ENCODE results near the gene RNF217. TPM values are rescaled to one million over a fixed set of nuclear protein-coding genes. Genes with fewer than 3 reads are reported as not detected.
A peak's percentile ranks its signal among the peaks of the same experiment; 100 is the strongest.

RNF217 gene
- total and polyA plus RNA-seq, 10 donors = 0.89 to 17.1 (median 10.0) TPM

DNA sequence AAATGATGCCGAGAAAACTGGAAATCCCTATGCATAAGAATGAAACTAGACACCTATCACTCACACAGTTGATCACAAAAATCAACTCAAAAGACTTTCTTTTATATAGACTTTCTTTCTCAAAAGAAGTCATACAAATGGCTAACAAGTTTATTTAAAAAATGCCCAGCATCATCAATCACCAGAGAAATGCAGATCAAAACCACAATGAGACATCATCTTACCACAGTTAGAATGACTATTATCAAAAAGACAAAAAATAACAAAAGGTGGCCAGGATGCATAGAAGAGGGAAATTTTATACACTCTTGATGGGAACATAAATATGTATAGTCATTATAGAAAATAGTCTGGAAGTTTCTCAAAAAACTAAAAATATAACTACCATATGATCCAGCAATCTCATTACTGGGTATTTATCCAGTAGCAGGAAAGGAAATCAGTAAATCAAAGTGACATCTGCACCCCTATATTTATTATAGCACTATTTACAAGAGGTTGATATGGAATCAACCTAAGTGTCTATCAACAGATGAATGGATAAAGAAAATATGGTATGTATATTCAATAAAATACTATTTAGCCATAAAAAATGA is 3.4 kb upstream of the RNF217 start:
- peaks cover 0 to 21% (median 5%) of the 10 kb centered on the region in 7 donors for H3K27me3 ChIP-seq (replicated peaks in 1 of 7)
- H3K36me3 ChIP-seq = no peaks in the 10 kb centered on the region
- no peaks in the 10 kb centered on the region for H3K9me3 ChIP-seq
- H3K4me3 ChIP-seq = no peak overlapping the region
- TF ChIP-seq, protein P1, sequence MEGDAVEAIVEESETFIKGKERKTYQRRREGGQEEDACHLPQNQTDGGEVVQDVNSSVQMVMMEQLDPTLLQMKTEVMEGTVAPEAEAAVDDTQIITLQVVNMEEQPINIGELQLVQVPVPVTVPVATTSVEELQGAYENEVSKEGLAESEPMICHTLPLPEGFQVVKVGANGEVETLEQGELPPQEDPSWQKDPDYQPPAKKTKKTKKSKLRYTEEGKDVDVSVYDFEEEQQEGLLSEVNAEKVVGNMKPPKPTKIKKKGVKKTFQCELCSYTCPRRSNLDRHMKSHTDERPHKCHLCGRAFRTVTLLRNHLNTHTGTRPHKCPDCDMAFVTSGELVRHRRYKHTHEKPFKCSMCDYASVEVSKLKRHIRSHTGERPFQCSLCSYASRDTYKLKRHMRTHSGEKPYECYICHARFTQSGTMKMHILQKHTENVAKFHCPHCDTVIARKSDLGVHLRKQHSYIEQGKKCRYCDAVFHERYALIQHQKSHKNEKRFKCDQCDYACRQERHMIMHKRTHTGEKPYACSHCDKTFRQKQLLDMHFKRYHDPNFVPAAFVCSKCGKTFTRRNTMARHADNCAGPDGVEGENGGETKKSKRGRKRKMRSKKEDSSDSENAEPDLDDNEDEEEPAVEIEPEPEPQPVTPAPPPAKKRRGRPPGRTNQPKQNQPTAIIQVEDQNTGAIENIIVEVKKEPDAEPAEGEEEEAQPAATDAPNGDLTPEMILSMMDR (IDR thresholded peaks at IDR 0.05 in 8 of 11, conservative IDR thresholded peaks at IDR 0.05 in 3 of 11) = no peak
- TF ChIP-seq POLR2AphosphoS5 (IDR thresholded peaks at IDR 0.05) (no peak), POLR2A (IDR thresholded peaks at IDR 0.05) (no peak)
- no peak overlapping the region for H3K27ac ChIP-seq
- DNase-seq = no peak
- intact Hi-C loops (cut with DNase I; ENCODE audit: low total_unique reads) = no loop called here
- WGBS, 5 donors = 72 to 90% (median 80%) methylated on average over 1 of the region's 1 CpG
- peaks cover 0 to 29% (median 17%) of the 10 kb centered on the region in 6 donors for H3K4me1 ChIP-seq

DNA sequence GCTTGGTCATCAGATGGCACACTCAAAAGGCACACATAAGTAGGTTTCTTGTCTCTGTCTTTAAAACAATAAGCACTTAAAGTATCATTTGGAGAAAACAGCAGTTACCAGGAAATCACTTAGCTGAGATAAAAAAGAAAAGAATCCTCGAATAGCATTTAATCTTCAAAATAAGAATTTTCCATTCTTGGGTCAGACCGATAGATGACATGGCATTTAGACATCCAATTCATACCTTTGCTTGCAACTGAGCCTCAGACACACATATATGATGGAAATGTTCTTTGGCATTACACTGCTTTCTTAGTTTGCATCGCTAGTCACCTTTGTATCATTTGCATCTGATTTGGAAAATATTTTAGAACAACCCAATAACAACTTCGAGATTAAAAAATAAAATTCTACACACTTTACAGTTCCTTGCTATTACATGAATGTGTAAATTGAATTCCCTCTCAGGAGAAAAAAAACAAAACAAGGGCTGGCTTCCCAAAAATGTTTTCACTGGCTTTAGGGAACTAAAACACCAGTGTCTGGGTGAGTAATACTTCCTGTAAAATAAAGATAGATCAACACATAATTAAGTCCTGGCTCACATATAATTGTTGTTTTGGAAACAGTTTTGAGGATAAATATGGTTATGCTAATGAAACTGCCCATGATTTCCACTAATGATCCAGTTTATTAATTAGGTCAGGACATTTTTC is 1.3 kb upstream of the RNF217 start:
- peaks cover 0 to 49% (median 29%) of the 10 kb centered on the region in 6 donors for H3K4me1 ChIP-seq
- H3K27ac ChIP-seq = peak overlapping the region in 7 of 8 donors; percentile 82 to 91 (median 85)
- no peak for DNase-seq
- H3K36me3 ChIP-seq = no peaks in the 10 kb centered on the region
- no peaks in the 10 kb centered on the region for H3K9me3 ChIP-seq
- TF ChIP-seq POLR2A (IDR thresholded peaks at IDR 0.05) (no peak), POLR2AphosphoS5 (IDR thresholded peaks at IDR 0.05) (no peak)
- TF ChIP-seq, protein P1 (IDR thresholded peaks at IDR 0.05 in 8 of 11, conservative IDR thresholded peaks at IDR 0.05 in 3 of 11) = no peak
- H3K4me3 ChIP-seq = peak overlapping the region in 7 of 8 donors; percentile 49 to 83 (median 62)
- intact Hi-C loops (cut with DNase I; ENCODE audit: low total_unique reads) = no loop called here
- 65 to 76% (median 67%) methylated on average over 4 of the region's 4 CpGs for WGBS, 5 donors
- H3K27me3 ChIP-seq (replicated peaks in 1 of 7) = peaks cover 0 to 21% (median 5%) of the 10 kb centered on the region in 7 donors

DNA sequence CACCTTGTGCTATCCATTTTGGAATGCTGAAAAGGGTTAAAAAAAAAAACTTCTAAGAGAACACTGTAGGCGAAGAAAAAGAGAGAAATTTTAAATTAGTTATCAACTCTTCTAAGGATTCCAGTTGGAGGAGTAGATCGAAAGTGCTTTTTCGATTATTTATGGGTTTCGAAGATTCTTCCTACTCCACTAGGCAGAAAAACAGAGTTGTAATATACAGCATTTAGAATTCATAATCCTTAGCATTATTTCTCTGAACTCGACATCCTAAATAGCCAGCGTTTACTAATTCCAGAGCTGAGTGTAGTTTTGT is 817 bp upstream of the RNF217 start:
- H3K4me1 ChIP-seq = peaks cover 0 to 54% (median 29%) of the 10 kb centered on the region in 6 donors
- peaks cover 0 to 21% (median 5%) of the 10 kb centered on the region in 7 donors for H3K27me3 ChIP-seq (replicated peaks in 1 of 7)
- intact Hi-C loops (cut with DNase I; ENCODE audit: low total_unique reads) = no loop called here
- no peaks in the 10 kb centered on the region for H3K36me3 ChIP-seq
- H3K4me3 ChIP-seq = peak overlapping the region; percentile 49 to 83 (median 60)
- DNase-seq = no peak
- H3K9me3 ChIP-seq = no peaks in the 10 kb centered on the region
- 4 to 10% (median 6%) methylated on average over 6 of the region's 6 CpGs for WGBS, 5 donors
- TF ChIP-seq POLR2A (IDR thresholded peaks at IDR 0.05) = no peak
- TF ChIP-seq, protein P1 (IDR thresholded peaks at IDR 0.05 in 8 of 11, conservative IDR thresholded peaks at IDR 0.05 in 3 of 11) = no peak
- no peak for TF ChIP-seq POLR2AphosphoS5 (IDR thresholded peaks at IDR 0.05)
- H3K27ac ChIP-seq = peak overlapping the region; percentile 49 to 91 (median 85)
